DND-41 (cell line): Measurements from ENCODE around the gene ECE2.

Experiments
- ATAC-seq: fragments of 200-7000 bp; cut with Tn5 transposase; 3 replicates; pipeline ENCODE4 v1.9.1; 2021; ENCODE audit warnings: low read depth; ENCODE audit not compliant: insufficient read depth
- DNase-seq: peaks from one replicate; pipeline ENCODE4 v3.0.0-alpha.2; 2020
- H2AFZ ChIP-seq: 2 replicates; pipeline ENCODE4 v1.6.0; 2012; ENCODE audit warnings: low read depth, low read length
- H3K27ac ChIP-seq: 2 replicates; pipeline ENCODE4 v1.5.1; 2012; ENCODE audit warnings: low read length, inconsistent platforms
- H3K27me3 ChIP-seq: fragments of 200-600 bp; sonication (generic); 2 replicates; pipeline ENCODE4 v1.6.0; 2012; ENCODE audit warnings: low read length, mild to moderate bottlenecking, inconsistent platforms; ENCODE audit not compliant: insufficient read depth, poor library complexity
- H3K36me3 ChIP-seq: 2 replicates; pipeline ENCODE4 v1.5.1; 2012; ENCODE audit warnings: low read length, inconsistent platforms; ENCODE audit not compliant: insufficient read depth
- H3K4me1 ChIP-seq: 2 replicates; pipeline ENCODE4 v1.5.1; 2012; ENCODE audit warnings: mild to moderate bottlenecking, low read length; ENCODE audit not compliant: insufficient read depth
- H3K4me2 ChIP-seq: 2 replicates; pipeline ENCODE4 v1.6.0; 2012; ENCODE audit warnings: mild to moderate bottlenecking, moderate library complexity, low read length, inconsistent platforms; ENCODE audit not compliant: insufficient read depth
- H3K4me3 ChIP-seq, 2 experiments: fragments of 200-600 bp in 1 of 2; shearing (Covaris generic) in 1 of 2; 2 replicates each; pipeline ENCODE4 v1.5.1; 2012 to 2016; ENCODE audit warnings: inconsistent platforms in 2 of 2, low read length in 2 of 2, mild to moderate bottlenecking in 2 of 2, low read depth in 1 of 2, moderate library complexity in 1 of 2
- H3K79me2 ChIP-seq: 2 replicates; pipeline ENCODE4 v1.6.0; 2012; ENCODE audit warnings: low read length, inconsistent platforms; ENCODE audit not compliant: insufficient read depth
- H3K9ac ChIP-seq: 2 replicates; pipeline ENCODE4 v1.6.0; 2012; ENCODE audit warnings: low read depth, mild to moderate bottlenecking, inconsistent platforms, low read length, moderate library complexity
- H3K9me3 ChIP-seq: 2 replicates; pipeline ENCODE4 v1.5.1; 2012; ENCODE audit warnings: low read length, moderate library complexity, mild to moderate bottlenecking, inconsistent platforms; ENCODE audit not compliant: insufficient read depth, severe bottlenecking
- H4K20me1 ChIP-seq: 2 replicates; pipeline ENCODE4 v1.6.0; 2012; ENCODE audit warnings: low read length; ENCODE audit not compliant: insufficient read depth
- EZH2 ChIP-seq: IDR thresholded peaks from 3 replicates; pipeline ENCODE4 v1.6.1; 2012; ENCODE audit warnings: borderline replicate concordance, low read depth, mild to moderate bottlenecking, moderate library complexity, low read length, inconsistent platforms; ENCODE audit not compliant: severe bottlenecking
- TF ChIP-seq, protein P1 (sequence below): IDR thresholded peaks from 2 replicates; pipeline ENCODE4 v1.5.1; 2012; ENCODE audit warnings: borderline replicate concordance, low read length, moderate library complexity, mild to moderate bottlenecking; ENCODE audit not compliant: poor library complexity, severe bottlenecking; ENCODE audit errors: extremely low read depth

The ECE2 gene

GRCh38 chr3:184332370-184333090 is 56.7 kb downstream of the ECE2 start:
- ATAC-seq (no peak), DNase-seq (no peak)
- no peaks in the 10 kb centered on the region for H3K27me3 ChIP-seq
- H3K4me3 ChIP-seq = no peak overlapping the region
- TF ChIP-seq EZH2 = no peak
- TF ChIP-seq, protein P1, sequence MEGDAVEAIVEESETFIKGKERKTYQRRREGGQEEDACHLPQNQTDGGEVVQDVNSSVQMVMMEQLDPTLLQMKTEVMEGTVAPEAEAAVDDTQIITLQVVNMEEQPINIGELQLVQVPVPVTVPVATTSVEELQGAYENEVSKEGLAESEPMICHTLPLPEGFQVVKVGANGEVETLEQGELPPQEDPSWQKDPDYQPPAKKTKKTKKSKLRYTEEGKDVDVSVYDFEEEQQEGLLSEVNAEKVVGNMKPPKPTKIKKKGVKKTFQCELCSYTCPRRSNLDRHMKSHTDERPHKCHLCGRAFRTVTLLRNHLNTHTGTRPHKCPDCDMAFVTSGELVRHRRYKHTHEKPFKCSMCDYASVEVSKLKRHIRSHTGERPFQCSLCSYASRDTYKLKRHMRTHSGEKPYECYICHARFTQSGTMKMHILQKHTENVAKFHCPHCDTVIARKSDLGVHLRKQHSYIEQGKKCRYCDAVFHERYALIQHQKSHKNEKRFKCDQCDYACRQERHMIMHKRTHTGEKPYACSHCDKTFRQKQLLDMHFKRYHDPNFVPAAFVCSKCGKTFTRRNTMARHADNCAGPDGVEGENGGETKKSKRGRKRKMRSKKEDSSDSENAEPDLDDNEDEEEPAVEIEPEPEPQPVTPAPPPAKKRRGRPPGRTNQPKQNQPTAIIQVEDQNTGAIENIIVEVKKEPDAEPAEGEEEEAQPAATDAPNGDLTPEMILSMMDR = no peak
- H3K36me3 ChIP-seq = peaks cover 77% of the 10 kb centered on the region
- H2AFZ ChIP-seq = no peak overlapping the region
- H3K9me3 ChIP-seq = no peaks in the 10 kb centered on the region
- H4K20me1 ChIP-seq = peaks cover 69% of the 10 kb centered on the region
- H3K27ac ChIP-seq = no peak overlapping the region
- no peak overlapping the region for H3K9ac ChIP-seq
- peaks cover 16% of the 10 kb centered on the region for H3K4me1 ChIP-seq
- peaks cover 19% of the 10 kb centered on the region for H3K79me2 ChIP-seq
- no peak overlapping the region for H3K4me2 ChIP-seq

- no peak overlapping the region for H3K27ac ChIP-seq
- peaks cover 16% of the 10 kb centered on the region for H3K4me1 ChIP-seq
- no peak overlapping the region for H3K9ac ChIP-seq
- H3K4me2 ChIP-seq = no peak overlapping the region
- H3K4me3 ChIP-seq = no peak overlapping the region
- H3K27me3 ChIP-seq = no peaks in the 10 kb centered on the region
- H2AFZ ChIP-seq = no peak overlapping the region
- ATAC-seq (no peak), DNase-seq (no peak)
- H3K9me3 ChIP-seq = no peaks in the 10 kb centered on the region
- TF ChIP-seq, protein P1 = no peak
- TF ChIP-seq EZH2 = no peak
- peaks cover 16% of the 10 kb centered on the region for H3K79me2 ChIP-seq
- H4K20me1 ChIP-seq = peaks cover 65% of the 10 kb centered on the region
- H3K36me3 ChIP-seq = peaks cover 70% of the 10 kb centered on the region
These were observed 57.4 kb downstream of the ECE2 start for GRCh38 chr3:184333190-184333589.

GRCh38 chr3:184333700-184334099 is 57.9 kb downstream of the ECE2 start:
- Histone ChIP-seq H3K27me3 (no peaks in the 10 kb centered on the region), H3K9me3 (no peaks in the 10 kb centered on the region), H3K27ac (no peak overlapping the region), H3K79me2 (peaks cover 16% of the 10 kb centered on the region), H3K4me2 (no peak overlapping the region), H4K20me1 (peaks cover 60% of the 10 kb centered on the region), H3K4me1 (peaks cover 16% of the 10 kb centered on the region), H3K9ac (no peak overlapping the region), H2AFZ (no peak overlapping the region), H3K36me3 (peaks cover 65% of the 10 kb centered on the region), H3K4me3 (no peak overlapping the region)
- DNase-seq = no peak
- no peak for TF ChIP-seq EZH2
- TF ChIP-seq, protein P1 = no peak
- no peak for ATAC-seq
